ENCODE measurements around the gene FRMD7. TPM values are rescaled to one million over a fixed set of nuclear protein-coding genes. Genes with fewer than 3 reads are reported as not detected.
"Not testable (repeated sequence)": the region's sequence is repeated elsewhere in the genome, so short reads cannot be mapped to it uniquely, and the experiment has no call there.

Gene FRMD7, protein sequence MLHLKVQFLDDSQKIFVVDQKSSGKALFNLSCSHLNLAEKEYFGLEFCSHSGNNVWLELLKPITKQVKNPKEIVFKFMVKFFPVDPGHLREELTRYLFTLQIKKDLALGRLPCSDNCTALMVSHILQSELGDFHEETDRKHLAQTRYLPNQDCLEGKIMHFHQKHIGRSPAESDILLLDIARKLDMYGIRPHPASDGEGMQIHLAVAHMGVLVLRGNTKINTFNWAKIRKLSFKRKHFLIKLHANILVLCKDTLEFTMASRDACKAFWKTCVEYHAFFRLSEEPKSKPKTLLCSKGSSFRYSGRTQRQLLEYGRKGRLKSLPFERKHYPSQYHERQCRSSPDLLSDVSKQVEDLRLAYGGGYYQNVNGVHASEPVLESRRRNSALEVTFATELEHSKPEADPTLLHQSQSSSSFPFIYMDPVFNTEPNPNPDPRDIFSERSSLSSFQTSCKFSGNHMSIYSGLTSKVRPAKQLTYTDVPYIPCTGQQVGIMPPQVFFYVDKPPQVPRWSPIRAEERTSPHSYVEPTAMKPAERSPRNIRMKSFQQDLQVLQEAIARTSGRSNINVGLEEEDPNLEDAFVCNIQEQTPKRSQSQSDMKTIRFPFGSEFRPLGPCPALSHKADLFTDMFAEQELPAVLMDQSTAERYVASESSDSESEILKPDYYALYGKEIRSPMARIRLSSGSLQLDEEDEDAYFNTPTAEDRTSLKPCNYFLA
- not detected in 2 replicates for total RNA-seq

GRCh38 chrX:132127743-132128142 lies at the start of gene FRMD7:
FRMD7 (minus strand) TSS chrX:132128020; CDS start chrX:132127844, 176 bp downstream.
- intact Hi-C loops (cut with micrococcal nuclease): no loop called here

DNA sequence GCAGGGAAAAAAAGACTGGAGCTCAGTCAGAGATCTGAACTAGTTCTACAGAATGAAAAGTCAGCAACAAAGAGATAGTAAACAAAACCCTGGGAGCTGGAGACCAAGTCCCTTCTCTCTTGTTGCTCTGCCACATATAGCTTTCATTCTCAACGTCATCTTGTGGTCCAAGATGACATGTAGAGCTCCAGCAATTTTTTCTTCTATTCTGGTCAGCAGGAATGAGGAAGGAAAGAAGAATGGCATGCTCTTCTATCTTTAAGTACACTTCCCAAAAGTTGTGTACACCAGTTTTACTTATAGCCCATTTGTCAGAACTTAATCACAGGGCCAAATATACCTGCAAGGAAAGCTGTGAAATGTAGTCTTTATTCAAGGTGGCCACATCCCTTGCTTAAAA lies 45.8 kb upstream of the FRMD7 start:
- intact Hi-C loops (cut with micrococcal nuclease): no loop called here

- intact Hi-C loops (cut with micrococcal nuclease): no loop called here
Measured at GRCh38 chrX:132171881-132172280, 44.1 kb upstream of the FRMD7 start.

GRCh38 chrX:132171478-132171877 lies 43.7 kb upstream of the FRMD7 start:
- intact Hi-C loops (cut with micrococcal nuclease): no loop called here

DNA sequence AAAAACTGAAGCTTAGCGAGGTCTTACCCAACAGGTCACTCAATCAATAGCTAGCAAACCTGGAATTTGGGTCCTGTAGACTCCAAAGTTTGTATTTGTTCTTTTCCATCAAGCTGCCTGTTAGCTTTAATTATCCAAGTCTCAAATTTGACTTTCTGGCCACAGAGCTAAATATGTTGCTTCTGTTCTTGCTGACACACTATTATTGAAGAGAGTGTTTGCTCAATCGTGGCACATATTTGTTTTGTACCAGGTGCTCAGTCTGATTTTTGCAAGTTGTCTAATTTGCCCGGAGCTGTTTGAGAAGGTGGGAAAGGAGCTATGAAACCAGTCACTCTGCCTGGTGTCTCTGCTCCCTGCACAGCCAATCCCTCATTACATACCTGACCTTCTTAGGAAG lies 41.7 kb upstream of the FRMD7 start:
- intact Hi-C loops (cut with micrococcal nuclease): no loop called here

DNA sequence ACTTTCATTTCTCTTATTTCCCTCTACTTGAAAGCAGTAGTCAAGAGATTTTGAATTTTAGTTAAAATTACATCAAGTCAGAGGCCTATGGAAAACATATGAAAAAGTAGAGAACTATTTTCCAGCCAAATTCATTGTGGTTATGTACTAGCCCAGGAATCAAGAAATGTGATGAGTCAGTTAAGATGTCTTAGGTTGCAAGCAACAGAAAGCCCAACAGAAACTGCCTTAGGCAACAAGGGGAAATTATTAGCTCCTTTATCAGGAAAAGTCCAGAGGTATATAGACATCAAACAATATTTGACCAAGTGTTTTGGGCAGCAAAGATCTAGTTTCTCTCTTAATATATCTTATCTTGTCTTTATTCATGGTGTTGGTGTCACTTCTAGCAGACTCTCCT lies 37.8 kb upstream of the FRMD7 start:
- intact Hi-C loops (cut with micrococcal nuclease): no loop called here

DNA sequence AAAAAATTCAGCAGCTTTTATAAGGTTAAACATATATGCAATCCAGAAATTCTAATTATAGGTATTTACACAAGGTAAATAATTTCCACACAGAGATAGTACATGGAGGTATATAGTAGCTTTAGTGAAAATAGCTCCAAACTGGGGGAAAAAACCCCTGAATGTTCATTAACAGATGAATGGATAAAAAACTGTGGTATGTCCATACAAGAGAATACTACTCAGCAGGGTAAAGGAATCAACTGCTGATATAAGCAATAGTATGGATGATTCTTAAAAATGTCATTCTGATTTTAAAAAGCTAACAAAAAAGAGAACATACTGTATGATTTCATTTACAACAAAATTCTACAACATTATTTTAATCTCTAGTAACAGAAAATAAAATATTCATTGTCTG lies 37.2 kb upstream of the FRMD7 start:
- intact Hi-C loops (cut with micrococcal nuclease): no loop called here

DNA sequence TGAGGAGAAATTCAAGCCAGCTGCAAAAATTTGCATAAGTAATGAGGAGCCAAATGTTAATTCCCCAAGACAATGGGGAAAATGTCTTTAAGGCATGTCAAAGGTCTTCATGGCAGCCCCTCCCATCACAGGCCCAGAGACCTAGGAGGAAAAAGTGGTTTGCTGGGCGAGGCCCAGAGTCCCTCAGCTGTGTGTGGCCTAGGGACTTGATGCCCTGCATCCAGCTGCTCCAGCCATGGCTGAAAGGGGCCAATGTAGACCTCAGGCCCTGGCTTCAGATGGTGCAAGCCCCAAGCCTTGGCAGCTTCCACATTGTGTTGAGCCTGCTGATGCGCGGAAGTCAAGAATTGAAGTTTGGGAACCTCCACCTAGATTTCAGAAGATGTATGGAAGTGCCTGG lies 35.3 kb upstream of the FRMD7 start:
- intact Hi-C loops (cut with micrococcal nuclease): not testable (repeated sequence)

GRCh38 chrX:132153166-132153565 lies 25.3 kb upstream of the FRMD7 start:
- intact Hi-C loops (cut with micrococcal nuclease): no loop called here

- intact Hi-C loops (cut with micrococcal nuclease): no loop called here
Measured at GRCh38 chrX:132146456-132146855, 18.6 kb upstream of the FRMD7 start.

GRCh38 chrX:132144061-132144460 lies 16.2 kb upstream of the FRMD7 start:
- intact Hi-C loops (cut with micrococcal nuclease): no loop called here

DNA sequence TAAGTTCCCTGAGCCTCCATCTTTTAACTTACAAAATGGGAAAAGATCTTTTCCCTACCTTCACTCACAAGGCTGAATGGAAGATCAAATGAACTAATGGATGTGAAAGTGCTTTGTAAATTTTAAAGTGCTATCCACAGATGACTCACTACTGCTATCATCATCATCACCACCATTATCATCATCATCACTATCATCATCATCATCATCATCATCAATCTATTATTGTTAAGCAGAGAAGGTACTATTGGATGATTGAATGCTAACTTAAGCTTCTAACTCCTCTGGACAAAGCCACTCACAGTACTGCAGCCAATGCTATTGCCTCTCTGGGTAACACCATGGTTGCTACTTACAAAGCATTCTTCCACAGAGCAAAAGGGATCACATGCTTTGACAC lies 1.9 kb downstream of the FRMD7 start:
- intact Hi-C loops (cut with micrococcal nuclease): no loop called here

- intact Hi-C loops (cut with micrococcal nuclease): no loop called here
Measured at GRCh38 chrX:132120913-132121312, 6.9 kb downstream of the FRMD7 start.

- intact Hi-C loops (cut with micrococcal nuclease): no loop called here
Measured at GRCh38 chrX:132119821-132120515, 7.9 kb downstream of the FRMD7 start.

GRCh38 chrX:132119283-132119682 lies 8.5 kb downstream of the FRMD7 start:
- intact Hi-C loops (cut with micrococcal nuclease): no loop called here

DNA sequence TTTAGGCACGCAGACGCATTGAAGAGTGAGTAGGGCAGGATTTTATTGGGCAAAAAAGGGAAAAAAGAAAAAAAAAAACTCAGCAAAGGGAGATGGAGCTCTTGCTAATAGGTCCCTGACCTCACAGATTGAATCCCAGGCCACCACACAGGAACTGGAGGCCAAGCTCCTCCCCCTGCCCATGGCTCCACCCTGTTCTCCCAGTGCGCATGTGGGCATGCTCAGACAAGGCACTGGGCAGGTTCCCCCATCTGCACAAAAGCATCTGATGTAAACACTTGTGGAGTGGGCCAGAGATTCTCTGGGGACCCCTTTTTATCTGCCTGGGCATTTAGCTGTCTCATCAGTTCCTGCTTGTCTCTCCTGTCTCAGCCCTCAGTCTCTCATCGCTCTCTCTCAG lies 9.5 kb downstream of the FRMD7 start:
- intact Hi-C loops (cut with micrococcal nuclease): no loop called here

DNA sequence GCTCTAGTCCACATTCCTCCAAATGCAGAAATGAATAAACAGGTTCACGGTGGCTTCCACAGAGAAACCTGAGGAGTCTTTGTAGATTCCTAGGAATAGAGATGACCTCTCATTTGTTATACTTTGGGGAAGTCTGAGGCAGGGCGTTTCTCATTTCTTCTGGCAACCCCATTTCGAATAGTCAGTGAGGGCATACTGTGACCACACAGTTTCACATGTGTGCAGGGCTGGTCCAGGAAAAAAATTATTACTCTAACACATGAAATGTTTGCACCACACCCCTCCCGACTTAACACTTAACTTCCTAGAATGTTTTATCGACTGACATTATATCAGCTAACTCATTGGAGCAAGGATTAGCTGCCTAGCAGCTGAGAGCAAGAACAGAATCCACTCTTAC lies 12.0 kb downstream of the FRMD7 start:
- intact Hi-C loops (cut with micrococcal nuclease): no loop called here

GRCh38 chrX:132114607-132115006 lies 13.2 kb downstream of the FRMD7 start:
- intact Hi-C loops (cut with micrococcal nuclease): no loop called here

DNA sequence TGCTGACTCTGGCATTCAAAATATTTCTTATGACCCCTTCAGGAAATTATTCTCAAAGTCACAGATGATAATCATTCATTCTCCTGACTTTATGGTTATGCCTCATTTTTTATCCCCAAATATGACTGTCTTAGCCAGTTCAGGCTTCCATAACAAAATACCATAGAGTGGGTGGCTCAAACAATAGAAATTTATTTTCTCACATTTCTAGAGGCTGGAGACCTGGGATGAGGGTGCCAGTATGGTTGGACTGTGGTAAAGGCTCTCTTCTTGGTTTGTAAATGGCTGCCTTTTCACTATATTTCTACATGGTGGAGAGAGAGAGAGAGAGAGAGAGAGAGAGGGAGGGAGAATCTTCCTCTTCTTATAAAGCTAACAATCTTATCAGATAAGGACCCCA lies 20.5 kb downstream of the FRMD7 start:
- intact Hi-C loops (cut with micrococcal nuclease): no loop called here

DNA sequence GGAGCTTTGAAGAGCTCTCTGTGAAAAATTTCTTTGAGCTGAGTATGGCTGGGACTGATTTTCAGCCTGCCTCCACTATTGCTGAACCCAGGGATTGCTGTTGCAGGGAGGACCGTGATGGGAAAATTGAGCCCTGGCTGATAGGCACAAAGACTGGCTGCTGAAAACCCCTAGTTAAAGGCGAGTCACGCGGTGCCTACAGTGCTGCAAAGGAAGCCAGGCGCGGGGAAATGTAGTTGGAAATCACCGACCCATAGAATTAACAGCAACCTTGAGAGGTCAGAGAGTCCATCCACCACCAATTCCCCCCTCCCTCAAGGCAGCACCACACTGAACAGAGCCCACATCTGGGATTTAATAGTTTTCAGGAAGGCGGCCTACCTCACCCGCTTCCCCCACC lies 26.0 kb downstream of the FRMD7 start:
- intact Hi-C loops (cut with micrococcal nuclease): no loop called here

DNA sequence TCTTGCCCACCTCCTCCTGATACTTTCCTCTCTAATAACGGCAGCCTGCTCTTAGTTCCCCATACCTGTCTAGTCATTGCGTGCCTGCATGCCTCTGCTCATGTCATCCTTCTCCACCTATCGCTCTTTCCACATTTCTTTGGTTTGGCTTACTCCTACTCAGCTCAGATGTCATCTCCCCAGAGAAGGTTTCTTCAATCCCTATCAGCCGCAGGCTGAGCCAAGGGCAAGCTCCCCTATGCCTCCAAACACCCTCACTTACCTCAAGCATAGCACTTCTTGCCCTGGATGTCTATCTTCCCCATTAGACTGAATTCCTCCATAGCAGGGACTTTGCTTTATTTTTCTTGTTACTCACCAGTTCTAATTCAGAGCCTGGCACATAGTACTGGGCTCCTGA lies 26.6 kb downstream of the FRMD7 start:
- intact Hi-C loops (cut with micrococcal nuclease): no loop called here

- intact Hi-C loops (cut with micrococcal nuclease): loop anchor here (10.0 kb wide), 1 partner anchor 516 kb away; no protein-coding TSS in a partner anchor
Measured at GRCh38 chrX:132098704-132099103, 29.1 kb downstream of the FRMD7 start.

Measured in T-helper 2 cell treated with Interferon-gamma antibody and Interleukin-4, amounts not matched to agents 100 ng/mL and 5 ng/mL, for 36 hours (primary cell).